K562 (cell line): ENCODE measurements around the gene C2orf42. TPM values are rescaled to one million over a fixed set of nuclear protein-coding genes. Genes with fewer than 3 reads are reported as not detected.

ENCODE experiments used
- ARHGAP35 ChIP-seq: fragments of 450-650 bp; IDR thresholded peaks from 2 replicates; pipeline ENCODE4 v1.6.1; 2018; ENCODE audit not compliant: partially characterized antibody
- CEBPZ ChIP-seq: fragments of 150-350 bp; IDR thresholded peaks from 2 replicates; pipeline ENCODE4 v1.6.1; 2014; ENCODE audit warnings: low read depth, mild to moderate bottlenecking, low read length, borderline replicate concordance
- DACH1 ChIP-seq: fragments of 450-650 bp; IDR thresholded peaks from 2 replicates; pipeline ENCODE4 v1.6.1; 2018; ENCODE audit not compliant: partially characterized antibody
- IFI16 ChIP-seq: fragments of 250-450 bp; sonication (Bioruptor Pico); IDR thresholded peaks from 2 replicates; pipeline ENCODE4 v2.1.2; 2022; ENCODE audit warnings: mild to moderate bottlenecking, inconsistent platforms
- KDM5B ChIP-seq: fragments of 200-600 bp; sonication (generic); IDR thresholded peaks from 2 replicates; pipeline ENCODE4 v1.6.1; 2012; ENCODE audit warnings: low read depth, mild to moderate bottlenecking, moderate library complexity, low read length, control low read depth, inconsistent platforms; ENCODE audit not compliant: insufficient replicate concordance
- MAFF ChIP-seq: IDR thresholded peaks from 2 replicates; pipeline ENCODE4 v1.6.1; 2012; ENCODE audit warnings: low read length, improper control_type of control experiment
- MTF1 ChIP-seq: fragments of 250-450 bp; sonication (Bioruptor Pico); IDR thresholded peaks from 2 replicates; pipeline ENCODE4 v1.9.0; 2021; ENCODE audit warnings: moderate library complexity, mild to moderate bottlenecking, inconsistent platforms, borderline replicate concordance
- PRDM10 ChIP-seq: fragments of 450-650 bp; IDR thresholded peaks from 2 replicates; pipeline ENCODE4 v1.6.1; 2018; ENCODE audit not compliant: partially characterized antibody
- PRPF4 ChIP-seq: fragments of 200-400 bp; formaldehyde crosslinking; IDR thresholded peaks from one replicate; pipeline ENCODE4 v1.6.1; 2017; ENCODE audit warnings: low read length, low read depth, mild to moderate bottlenecking; ENCODE audit not compliant: insufficient read depth, poor library complexity, severe bottlenecking
- SAFB2 ChIP-seq: fragments of 200-400 bp; formaldehyde crosslinking; IDR thresholded peaks from 2 replicates; pipeline ENCODE4 v1.6.1; 2018; ENCODE audit warnings: borderline replicate concordance, low read length, low read depth, moderate library complexity; ENCODE audit not compliant: severe bottlenecking
- SMARCA5 ChIP-seq: fragments of 450-650 bp; IDR thresholded peaks from 2 replicates; pipeline ENCODE4 v1.6.1; 2016
- TAF1 ChIP-seq: IDR thresholded peaks from 2 replicates; pipeline ENCODE4 v1.6.1; 2011; ENCODE audit warnings: mild to moderate bottlenecking, low read length, moderate library complexity; ENCODE audit not compliant: insufficient read depth, control insufficient read depth, severe bottlenecking; ENCODE audit errors: extremely low read depth
- ZNF124 ChIP-seq: sonication (generic); formaldehyde crosslinking; IDR thresholded peaks from 2 replicates; pipeline ENCODE4 v1.8.1; 2022; ENCODE audit warnings: missing genetic modification reagents
- ZNF140 ChIP-seq: fragments of 250-450 bp; sonication (Bioruptor Pico); IDR thresholded peaks from 2 replicates; pipeline ENCODE4 v1.8.0; 2021; ENCODE audit warnings: moderate library complexity, mild to moderate bottlenecking, inconsistent platforms
- ZNF212 ChIP-seq: fragments of 450-650 bp; formaldehyde crosslinking; IDR thresholded peaks from 2 replicates; pipeline ENCODE4 v1.4.0; 2020; ENCODE audit warnings: mild to moderate bottlenecking
- ZNF280B ChIP-seq: fragments of 250-450 bp; sonication (Bioruptor Pico); IDR thresholded peaks from 2 replicates; pipeline ENCODE4 v1.5.1; 2021; ENCODE audit warnings: mild to moderate bottlenecking
- ZNF311 ChIP-seq: fragments of 250-450 bp; sonication (Bioruptor Pico); IDR thresholded peaks from 2 replicates; pipeline ENCODE4 v1.4.0; 2020; ENCODE audit warnings: mild to moderate bottlenecking, moderate library complexity
- ZNF766 ChIP-seq: fragments of 200-800 bp; sonication (Bioruptor generic); conservative IDR thresholded peaks from 2 replicates; pipeline ENCODE4 v1.6.1; 2016; ENCODE audit warnings: missing genetic modification characterization, missing compliant biosample characterization
- ZNF785 ChIP-seq: fragments of 250-450 bp; sonication (Bioruptor Pico); IDR thresholded peaks from 2 replicates; pipeline ENCODE4 v1.4.0; 2020; ENCODE audit warnings: mild to moderate bottlenecking
- ZZZ3 ChIP-seq: fragments of 450-650 bp; IDR thresholded peaks from 2 replicates; pipeline ENCODE4 v1.6.1; 2016; ENCODE audit warnings: antibody characterized with exemption, mild to moderate bottlenecking, moderate library complexity
- polyA plus RNA-seq, 8 experiments: library from polyadenylated mRNA; depleted of rRNA in 4 of 8; stranded (reverse) in 5 of 8; unstranded in 3 of 8; fragments of >200 nt; fragmentation: Nextera tagmentation in 2 of 8; fragmentation: Illumina TruSeq in 1 of 8; extraction: Ambion mirVana in 2 of 8; extraction: Trizol in 1 of 8; gene quantifications; 2 replicates each; pipeline versions ENCODE4 v1.2.1 to v1.2.3, GENCODE V29; 2011 to 2014; ENCODE audit warnings: inconsistent platforms in 1 of 8, missing spikeins in 1 of 8
- total RNA-seq, 7 experiments: library from RNA; depleted of rRNA in 6 of 7; stranded (reverse); fragments of >200 nt in 6 of 7; fragmentation: Illumina TruSeq in 2 of 7; extraction: Trizol in 2 of 7; gene quantifications; 2 replicates each; pipeline versions ENCODE4 v1.2.1 to v1.2.3, GENCODE V29; 2011 to 2021; ENCODE audit warnings: low replicate concordance in 1 of 7

The C2orf42 gene
- total and polyA plus RNA-seq, 9 of the 15 experiments (the other 6 are each of a cell fraction or from before 2014, with no cell fraction given) = 4.6 to 10.9 (median 7.5) TPM

- TF ChIP-seq KDM5B (no peak), SMARCA5 (no peak), MTF1 (no peak), ZNF311 (no peak), ZZZ3 (no peak), DACH1 (no peak), ARHGAP35 (no peak), ZNF212 (CRISPR knock-in tag) (no peak), PRPF4 (no peak), MAFF (no peak), ZNF124 (CRISPR knock-in tag) (no peak), ZNF766 (no peak), ZNF140 (CRISPR knock-in tag) (no peak), PRDM10 (peak; percentile 4), SAFB2 (no peak), IFI16 (no peak), ZNF280B (CRISPR knock-in tag) (no peak), CEBPZ (no peak), ZNF785 (CRISPR knock-in tag) (no peak), TAF1 (peak; percentile 50)
Observed at GRCh38 chr2:70124983-70125480, 65.8 kb downstream of the C2orf42 start (continued).
